IPS-18c (cell line): ENCODE measurements around the gene GNAI3.

Experiments used
- H3K4me3 ChIP-seq: 2 replicates; pipeline ENCODE4 v1.7.0; 2013; ENCODE audit warnings: low read depth, mild to moderate bottlenecking, low read length, moderate library complexity; ENCODE audit not compliant: insufficient read depth
- H3K9me3 ChIP-seq: one replicate; pipeline ENCODE4 v1.6.1; 2013; ENCODE audit warnings: mild to moderate bottlenecking, low read length, moderate library complexity; ENCODE audit not compliant: control insufficient read depth, insufficient read depth

The GNAI3 gene

DNA sequence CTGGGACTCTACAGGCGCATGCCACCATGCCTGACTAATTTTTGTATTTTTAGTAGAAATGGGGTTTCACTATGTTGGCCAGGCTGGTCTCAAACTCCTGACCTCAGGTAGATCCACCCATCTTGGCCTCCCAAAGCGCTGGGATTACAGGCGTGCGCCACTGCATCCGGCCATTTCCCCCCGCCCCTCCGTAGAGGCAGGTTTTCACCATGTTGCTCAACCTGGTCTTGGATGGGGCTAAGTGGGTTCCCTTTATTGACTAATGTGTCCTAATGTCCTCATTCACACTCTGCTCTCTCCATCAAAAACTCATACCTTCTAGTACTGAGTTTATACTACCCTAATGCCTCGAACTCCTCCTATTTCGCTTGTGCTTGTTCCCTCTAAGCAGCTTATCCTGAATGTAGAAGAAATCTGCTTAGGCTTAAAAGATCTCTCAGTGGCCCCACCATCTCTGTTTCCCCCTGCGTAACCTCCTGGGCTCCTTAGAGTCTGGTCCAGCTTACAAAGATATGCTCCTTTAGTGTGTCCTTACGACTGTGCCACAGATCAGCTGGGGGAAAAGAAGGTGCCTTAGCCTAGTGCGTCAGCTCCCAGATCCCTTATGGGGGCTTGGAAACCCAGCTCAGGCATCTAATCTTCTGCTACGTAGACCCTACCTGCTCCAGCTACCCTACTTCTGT is 63.0 kb downstream of the GNAI3 start:
- Histone ChIP-seq H3K4me3 (no peak overlapping the region), H3K9me3 (no peaks in the 10 kb centered on the region)

DNA sequence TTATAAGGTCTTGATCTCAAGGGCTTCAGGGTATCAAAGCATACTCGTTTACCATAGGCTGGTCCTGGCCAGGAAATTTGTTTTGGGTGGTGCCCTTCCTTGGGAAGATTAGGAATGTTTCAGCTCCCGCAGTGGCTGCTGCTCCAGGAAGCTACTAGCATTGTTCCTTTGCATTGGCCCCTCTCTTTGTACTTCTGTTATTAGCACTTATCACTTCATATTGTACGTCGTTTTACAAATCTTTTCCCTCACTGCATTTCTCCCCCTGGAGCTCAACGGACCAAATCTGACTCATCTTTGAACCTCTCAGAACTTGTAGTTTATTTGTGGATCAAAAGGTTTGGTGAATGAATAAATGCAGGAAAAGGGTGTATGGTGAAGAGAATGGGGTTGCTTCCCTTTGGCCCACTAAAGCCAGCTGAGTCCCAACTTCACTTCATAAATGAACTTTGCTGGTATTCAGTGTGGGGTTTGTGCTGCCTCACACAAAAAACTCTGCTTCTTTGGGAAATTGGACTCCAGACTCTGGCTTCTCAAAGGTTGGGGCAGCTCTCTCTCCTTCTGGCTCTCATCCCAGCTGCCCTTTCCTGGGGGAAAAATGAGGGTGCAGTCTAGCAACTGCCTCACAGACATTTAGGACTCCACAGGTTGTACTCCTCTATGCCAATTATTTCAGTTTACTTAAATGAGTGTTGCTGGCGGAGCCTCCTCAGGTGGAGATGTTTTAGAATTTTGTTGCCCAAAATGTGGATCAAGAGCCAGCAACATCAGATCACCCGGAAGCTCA is 65.1 kb downstream of the GNAI3 start:
- Histone ChIP-seq H3K9me3 (no peaks in the 10 kb centered on the region), H3K4me3 (no peak overlapping the region)

DNA sequence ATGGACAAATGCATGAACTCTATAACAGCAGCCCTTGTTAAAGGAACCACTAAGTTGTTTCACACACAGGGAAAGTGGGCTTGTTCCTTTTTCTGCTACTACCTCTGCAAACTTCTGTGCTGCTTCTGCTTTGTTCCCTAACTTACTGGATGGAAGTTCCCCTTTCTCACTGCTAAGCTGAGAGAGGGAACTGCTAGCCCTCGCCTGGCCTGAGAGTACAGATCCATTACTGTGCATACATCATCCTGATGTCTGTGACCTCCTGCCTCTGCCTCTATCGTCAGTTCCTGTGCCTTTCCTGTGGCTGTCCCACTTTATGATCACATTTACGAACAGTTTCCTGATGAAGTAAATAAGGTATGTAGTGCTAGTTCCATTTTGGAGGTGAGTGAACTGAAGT is 67.5 kb downstream of the GNAI3 start:
- no peaks in the 10 kb centered on the region for H3K9me3 ChIP-seq
- H3K4me3 ChIP-seq, result no peak overlapping the region

DNA sequence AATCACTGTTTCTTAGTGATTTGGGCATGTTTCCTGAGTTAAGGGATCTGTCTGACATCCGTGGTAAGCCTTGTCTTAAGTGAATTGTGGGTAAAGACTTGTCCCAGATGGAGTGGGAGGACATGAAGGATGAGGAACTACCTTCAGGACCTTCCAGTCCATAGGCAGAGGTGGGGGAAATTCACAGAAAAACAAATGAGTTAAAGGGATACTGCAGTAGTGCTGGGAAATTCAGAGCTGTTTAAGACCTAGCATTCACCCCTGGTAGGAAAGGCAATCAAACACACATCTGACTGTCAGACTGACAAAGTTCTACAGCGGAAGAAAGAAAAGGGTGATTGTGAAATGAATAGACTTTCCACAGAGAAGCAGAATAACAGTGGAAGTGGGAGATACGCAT is 68.0 kb downstream of the GNAI3 start:
- Histone ChIP-seq H3K9me3 (no peaks in the 10 kb centered on the region), H3K4me3 (no peak overlapping the region)

DNA sequence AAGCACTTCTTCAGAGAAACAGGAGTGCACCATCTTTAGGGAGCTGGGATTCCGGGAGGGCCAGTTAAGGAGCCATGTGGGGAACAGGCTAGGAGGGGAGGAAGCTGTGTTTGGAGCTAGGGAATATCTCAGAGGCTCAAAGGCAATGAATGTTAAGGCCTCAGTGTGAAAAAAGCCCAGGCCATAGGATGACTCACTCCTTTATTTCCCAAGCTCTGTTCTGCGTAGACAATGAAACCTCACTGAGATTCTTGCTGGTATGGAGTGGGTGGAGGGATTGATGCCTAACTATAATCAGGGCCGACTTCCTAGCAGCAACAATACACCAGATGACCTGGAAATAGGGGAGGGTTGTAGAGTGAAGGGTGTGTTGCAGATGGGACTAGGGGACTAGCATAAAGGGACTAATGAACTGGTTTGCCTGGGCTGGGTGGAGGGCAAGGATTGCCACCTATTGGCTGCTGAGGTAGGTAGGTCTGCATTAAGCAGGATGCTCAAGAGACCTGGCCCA is 68.9 kb downstream of the GNAI3 start:
- no peaks in the 10 kb centered on the region for H3K9me3 ChIP-seq
- H3K4me3 ChIP-seq, result no peak overlapping the region

DNA sequence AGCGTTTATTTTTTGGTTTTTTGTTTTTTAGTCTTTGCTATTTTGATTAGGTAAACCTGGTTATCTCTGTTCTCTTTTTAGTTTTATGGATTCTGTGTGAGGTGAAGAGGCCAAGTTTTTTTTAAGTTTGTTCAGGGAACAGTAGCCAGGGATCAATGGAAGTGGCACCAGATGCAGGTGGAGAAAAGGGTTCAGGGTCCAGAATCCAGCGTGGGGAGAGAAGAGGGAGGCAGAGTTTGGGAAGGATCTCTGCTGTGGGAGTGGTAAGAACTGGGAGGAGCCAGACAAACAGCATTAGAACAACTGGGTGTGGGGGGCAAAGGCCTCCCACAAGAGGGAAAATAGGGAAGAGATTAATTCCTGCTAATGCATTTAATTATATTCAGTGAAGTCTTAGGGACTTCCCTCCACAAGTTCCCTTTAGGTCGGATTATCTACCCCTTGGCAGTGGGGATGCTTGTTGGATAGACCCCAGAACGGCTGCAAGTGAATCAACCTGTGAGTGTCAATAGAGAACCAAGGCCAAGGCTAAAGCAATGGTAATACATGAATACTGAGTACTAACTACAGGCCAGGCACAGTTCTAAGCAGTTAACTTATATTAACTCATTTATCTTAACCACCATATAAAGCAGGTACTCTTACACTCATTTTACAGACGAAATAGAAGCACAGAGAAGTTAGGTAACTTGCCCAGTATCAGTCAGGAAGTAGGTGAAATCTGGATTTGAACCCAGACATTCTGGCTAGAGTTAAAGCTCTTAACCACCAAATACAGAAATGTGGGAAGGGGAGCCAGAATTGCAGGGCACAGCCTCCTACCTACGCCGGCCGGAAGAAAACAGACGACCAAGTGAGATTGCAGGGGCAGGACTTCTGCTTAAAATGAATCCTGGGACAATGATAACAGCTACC is 70.5 kb downstream of the GNAI3 start:
- Histone ChIP-seq H3K4me3 (peak overlapping the region; percentile 77; the same call in 1 of the 2 replicates), H3K9me3 (no peaks in the 10 kb centered on the region)

DNA sequence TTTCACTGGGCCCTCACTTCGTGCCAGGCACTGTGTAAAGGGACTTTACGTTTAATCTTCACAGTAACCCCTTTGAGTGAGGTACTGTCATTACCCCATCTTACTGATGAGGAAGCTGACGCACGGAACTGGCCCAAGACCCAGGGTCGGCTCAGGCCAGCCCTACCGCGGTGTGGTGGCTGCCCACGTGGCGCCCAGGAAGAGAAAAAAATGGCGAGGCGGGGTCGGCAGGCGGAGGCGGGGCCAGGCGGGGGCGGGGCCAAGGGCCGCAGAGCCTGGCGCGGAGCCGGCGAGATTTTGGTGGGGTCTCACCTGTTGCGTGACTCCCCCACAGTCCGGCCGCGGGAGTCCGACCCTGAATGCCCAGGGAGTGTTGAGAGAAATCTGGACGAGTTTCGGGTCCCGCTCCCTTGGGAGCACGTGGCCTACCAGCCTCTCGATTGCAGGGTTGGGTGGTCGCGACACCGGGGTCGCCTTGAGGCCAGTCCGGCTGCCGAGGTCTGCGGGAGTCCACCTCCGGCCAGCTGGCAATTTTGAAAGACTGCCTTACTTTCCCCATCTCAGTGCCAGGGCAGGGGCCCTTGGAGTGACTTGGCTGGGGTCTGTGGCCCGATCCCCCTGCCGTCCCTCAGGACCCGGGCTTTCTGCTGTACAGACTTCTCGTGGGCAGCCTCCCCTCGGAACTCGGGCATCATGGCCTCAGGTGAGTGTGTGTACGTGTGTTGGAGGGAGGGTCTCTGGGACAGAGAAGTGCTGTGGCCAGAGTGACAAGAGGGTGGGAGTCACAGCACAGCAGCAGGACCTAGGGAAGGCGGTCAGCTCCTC is 71.4 kb downstream of the GNAI3 start, which contains the start of the genes AMPD2 and GNAT2:
TSS of gene AMPD2 (plus strand) at position 262 of the 825 bp plus-strand sequence. CDS start 1,339 bp downstream, outside the sequence.
TSS of gene GNAT2 (minus strand) at position 41 of the 825 bp plus-strand sequence. CDS start 6,746 bp downstream, outside the sequence.
- Histone ChIP-seq H3K9me3 (no peaks in the 10 kb centered on the region), H3K4me3 (peak within 1 kb of the TSS; percentile 77)

DNA sequence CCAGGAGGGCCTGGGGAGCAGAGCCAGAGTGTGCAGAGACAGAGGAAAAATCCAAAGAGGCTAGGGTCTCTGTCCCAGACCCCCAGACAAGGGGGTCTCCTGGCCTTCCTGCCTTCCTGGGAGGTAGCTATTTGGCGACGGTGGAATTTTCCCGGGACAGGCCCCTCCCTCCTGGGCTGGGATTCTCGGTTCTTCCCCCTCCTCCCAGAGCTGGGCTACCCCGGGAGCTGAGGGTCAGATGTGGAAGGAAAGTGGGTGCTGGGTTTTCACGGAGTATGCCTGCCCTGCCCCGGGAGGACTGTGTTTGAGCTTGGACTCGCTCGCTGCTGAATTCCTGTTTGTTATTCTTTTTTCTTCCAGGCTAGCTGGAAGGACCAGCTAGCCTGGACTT is 72.0 kb downstream of the GNAI3 start:
- no peaks in the 10 kb centered on the region for H3K9me3 ChIP-seq
- peak overlapping the region; percentile 77 for H3K4me3 ChIP-seq

DNA sequence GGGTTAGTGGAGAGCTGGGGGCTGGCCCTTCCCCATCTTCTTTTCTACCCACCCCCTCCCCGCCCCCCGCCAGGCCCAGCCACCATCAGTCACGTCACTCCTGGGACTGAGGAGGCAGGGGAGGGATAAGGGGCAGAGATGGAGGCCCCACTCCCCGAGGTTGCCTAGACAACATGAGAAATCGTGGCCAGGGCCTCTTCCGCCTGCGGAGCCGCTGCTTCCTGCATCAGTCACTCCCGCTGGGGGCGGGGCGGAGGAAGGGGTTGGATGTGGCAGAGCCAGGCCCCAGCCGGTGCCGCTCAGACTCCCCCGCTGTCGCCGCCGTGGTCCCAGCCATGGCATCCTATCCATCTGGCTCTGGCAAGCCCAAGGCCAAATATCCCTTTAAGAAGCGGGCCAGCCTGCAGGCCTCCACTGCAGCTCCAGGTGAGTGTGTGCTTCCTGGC is 72.4 kb downstream of the GNAI3 start:
- no peaks in the 10 kb centered on the region for H3K9me3 ChIP-seq
- H3K4me3 ChIP-seq, result peak overlapping the region; percentile 77

DNA sequence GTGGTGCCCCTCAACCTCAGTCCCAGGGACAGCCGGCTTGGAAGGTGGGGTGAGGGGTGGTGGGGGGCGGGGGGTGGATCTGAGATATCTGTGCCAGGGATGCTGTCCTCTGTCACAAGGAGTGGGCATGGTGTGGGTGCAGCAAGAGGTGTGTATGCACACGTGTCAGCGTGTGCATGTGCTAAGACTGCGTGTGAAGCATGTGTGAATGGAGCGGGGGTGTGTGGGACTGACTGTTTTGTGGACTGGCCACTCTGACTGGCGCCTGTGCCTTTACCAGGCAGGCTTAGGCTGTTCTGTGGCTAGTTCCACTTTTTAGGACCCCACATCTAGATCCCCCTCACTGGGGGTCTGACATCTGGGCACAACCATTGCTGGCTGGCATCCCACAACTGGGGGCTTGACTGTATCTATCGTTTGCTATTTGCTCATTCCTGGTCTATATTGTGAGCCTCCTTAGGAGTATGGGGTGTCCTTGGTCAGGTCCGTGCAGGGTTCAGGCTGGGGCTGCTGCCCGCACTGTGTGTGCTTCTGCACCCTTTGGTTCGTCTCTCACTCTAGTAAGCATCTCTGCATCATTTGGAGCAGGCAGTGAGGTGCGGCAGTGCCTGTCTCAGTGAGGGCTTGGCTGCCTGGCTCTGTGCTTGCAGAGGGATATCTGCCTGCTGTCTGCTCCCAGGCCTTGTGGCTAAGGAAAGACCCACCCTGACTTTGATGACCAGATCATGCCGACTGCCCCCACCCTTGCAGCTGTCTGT is 73.1 kb downstream of the GNAI3 start:
- peak overlapping the region; percentile 77 for H3K4me3 ChIP-seq
- H3K9me3 ChIP-seq, result no peaks in the 10 kb centered on the region

DNA sequence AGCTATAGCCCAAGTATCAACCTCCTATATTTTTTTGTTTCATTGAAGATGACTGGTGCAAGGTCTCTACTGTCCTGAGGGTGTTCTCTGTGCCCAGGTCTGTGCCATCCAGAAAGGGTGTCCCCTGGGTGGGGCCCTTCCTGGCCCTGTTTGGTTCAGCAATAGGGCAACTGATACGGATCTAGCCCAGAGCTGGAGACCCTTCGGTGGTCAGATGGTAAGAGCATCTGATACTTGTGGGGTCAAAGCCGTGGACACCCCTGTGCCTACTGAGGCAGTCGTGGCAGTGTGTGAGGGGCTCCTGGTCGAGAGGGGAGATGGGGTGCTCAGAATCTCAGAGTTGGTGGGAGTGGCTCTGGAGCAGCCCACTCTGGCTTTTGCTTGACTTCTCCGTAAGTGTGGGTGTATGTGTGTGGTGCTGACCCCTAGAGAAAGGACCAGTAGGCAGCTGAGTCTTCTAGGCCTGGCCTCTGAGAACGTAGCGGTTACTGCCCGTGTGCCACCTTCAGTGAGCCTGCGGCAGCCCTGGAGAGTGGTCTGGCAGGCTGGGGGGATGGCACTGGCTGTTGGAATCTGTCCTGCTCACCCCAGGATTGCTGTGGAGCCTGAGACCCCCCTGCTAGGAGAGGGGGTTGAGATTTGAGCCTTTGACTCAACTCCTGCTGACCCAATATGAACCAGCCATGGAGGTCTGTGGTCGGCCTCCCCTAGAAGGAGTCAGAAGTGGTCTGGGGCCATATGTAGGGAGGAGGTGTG is 73.9 kb downstream of the GNAI3 start:
- Histone ChIP-seq H3K4me3 (no peak overlapping the region), H3K9me3 (no peaks in the 10 kb centered on the region)

DNA sequence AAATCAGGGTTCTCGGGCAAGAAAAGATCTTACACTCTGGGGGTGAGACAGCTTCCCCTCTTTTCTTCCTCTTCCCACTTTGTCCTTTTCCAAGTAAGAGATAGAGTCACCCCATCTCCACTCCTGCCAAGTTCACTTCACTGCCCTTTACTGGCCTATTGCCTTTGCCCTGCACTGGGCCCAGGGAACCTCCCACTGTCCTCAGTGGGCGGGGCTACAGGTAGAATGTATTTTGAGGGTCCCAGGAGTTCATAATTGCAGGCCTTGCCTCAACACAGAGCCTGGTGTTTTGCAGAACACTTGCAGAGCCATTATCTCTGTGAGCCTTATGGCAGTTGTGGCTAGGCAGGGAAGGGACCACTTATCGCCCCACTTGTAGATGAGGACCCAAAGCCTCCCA is 74.5 kb downstream of the GNAI3 start:
- Histone ChIP-seq H3K9me3 (no peaks in the 10 kb centered on the region), H3K4me3 (no peak overlapping the region)

DNA sequence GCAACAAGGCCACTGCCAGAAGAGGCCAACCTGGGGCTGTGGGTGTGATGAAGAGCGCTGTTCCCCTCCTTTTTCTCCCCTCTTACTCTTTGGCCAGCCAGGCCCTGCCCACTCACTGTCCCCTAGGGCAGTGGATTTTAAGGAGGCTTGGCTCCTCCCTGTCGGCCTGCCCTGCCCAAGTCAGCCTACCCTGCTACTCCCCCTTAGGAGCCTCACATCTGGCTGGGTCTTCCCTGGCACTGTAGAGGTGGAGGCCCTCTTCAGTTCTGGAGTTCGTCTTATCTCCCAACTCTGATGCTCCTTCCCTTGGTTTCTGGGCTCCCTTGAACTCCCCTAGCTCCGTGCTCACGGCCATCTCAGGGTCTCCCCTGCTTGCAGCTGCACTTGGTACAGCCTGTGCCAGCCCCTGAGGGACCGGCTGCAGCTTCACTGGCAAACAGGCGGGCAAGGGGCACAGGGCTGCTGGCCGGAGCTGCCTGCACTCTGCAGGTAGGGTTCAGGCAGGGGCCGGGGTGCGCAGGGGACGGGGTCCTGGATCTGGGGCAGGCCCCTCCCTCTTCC is 75.3 kb downstream of the GNAI3 start:
- H3K4me3 ChIP-seq, result no peak overlapping the region

DNA sequence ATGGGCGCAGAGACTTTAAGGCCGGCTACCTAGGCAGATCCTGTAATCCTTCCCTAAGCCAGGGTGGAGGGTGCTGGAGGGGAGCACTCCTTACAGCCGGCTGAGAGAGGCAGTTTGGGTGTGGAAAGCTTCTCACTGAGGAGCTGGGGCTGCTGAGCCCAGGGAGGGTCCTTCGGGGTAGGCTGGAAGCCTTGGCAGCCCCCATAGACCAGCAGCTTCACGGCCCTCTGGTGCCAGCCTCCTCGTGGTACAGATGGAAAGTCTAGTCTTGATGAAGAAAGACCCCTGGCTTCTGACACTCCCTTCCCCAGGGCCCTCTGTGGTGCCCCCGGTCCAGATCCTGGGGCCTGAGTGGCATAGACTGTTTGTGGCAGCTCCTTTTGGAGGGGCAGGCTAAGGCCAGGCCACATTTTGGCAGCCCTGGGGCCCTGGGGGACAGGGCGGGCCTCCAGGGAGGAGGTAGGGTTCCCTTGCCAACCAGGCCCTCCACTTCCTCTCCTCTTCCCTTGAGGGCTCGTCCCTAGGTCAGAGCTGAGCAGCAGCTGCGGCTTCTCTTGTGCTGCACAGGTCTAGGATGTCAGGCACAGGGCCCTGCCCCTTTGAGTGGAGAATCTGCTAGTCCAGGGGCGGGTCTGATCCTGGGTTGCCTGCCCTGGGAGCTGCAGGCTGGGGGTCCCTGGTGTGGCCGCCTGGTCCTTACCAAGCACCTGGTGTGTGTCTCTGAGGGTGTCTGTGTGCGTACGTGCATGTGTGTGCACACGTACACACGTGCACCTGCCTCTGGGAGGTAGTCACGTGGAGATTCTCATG is 76.0 kb downstream of the GNAI3 start:
- Histone ChIP-seq H3K9me3 (no peaks in the 10 kb centered on the region), H3K4me3 (no peak overlapping the region)

More for the DNA sequence above, 75.3 kb downstream of the GNAI3 start:
- H3K9me3 ChIP-seq, result no peaks in the 10 kb centered on the region
